Activated T-cell treated with anti-CD3 and anti-CD28 coated beads, Interleukin-2, amount 50 U/mL, for 1 hour (primary cell): ENCODE results near the gene ALK.
"Not testable (repeated sequence)": the region's sequence is repeated elsewhere in the genome, so short reads cannot be mapped to it uniquely, and the experiment has no call there.

ENCODE experiments used
- DNase-seq: peaks from one replicate; pipeline ENCODE4 v3.0.0-alpha.2; 2020

Gene ALK

DNA sequence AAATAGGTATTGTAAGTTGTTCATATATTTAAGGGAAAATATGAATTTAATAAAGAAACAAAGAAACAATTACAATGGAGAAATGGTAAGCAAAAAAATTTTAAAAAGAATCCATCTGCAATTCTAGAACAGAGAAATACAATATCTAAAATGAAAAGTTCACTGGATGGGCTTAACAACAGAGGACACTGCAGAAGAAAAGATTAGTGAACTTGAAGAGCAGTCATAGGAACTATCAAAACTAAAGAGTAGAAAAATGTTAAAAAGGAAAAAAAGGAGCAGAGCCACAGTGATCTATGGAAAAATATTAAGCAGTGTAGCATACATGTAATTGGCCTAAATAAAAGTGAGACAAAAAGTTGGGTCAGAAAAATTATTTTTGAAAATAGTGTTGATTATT is 83.5 kb downstream of the ALK start:
- no peak for DNase-seq

GRCh38 chr2:29834624-29835023 is 86.8 kb downstream of the ALK start:
- no peak for DNase-seq

GRCh38 chr2:29834036-29834540 is 87.3 kb downstream of the ALK start:
- no peak for DNase-seq

GRCh38 chr2:29831560-29831959 is 89.8 kb downstream of the ALK start:
- DNase-seq: no peak

- no peak for DNase-seq
Measured at GRCh38 chr2:29829841-29830240, 91.5 kb downstream of the ALK start.

DNA sequence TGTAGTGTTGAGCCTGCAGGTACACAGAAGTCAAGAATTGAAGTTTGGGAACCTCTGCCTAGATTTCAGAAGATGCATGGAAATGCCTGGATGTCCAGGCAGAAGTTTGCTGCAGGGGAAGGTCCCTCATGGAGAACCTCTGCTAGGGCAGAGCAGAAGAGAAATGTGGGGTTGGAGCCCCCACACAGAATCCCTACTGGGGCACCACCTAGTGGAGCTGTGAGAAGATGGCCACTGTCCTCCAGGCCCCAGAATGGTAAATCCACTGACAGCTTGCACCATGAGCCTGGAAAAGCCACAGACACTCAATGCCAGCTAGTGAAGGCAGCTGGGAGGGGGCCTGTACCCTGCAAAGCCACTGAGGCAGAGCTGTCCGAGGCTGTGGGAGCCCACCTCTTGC is 97.2 kb downstream of the ALK start:
- DNase-seq: not testable (repeated sequence)

- no peak for DNase-seq
Measured at GRCh38 chr2:29821591-29821990, 99.8 kb downstream of the ALK start.

DNA sequence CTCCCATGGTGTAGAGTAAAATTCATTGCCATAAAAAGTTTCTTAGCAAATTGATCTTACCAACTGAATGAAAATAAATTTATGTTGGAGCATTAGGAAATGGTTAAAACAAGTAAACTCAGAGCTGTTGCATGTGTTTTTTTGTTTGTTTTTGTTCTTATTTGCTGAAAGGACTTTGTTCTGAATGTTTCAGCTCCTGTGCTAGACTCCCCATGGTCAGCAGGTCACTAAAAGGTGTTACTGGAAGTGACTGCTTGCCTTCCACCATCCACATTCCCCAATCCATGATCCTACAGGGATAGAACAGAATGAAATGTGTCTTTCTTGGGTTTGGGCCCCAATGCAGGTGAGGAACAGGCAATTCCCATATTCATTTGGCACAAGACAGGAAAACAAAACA is 101.8 kb downstream of the ALK start:
- no peak for DNase-seq

GRCh38 chr2:29817801-29818680 is 103.3 kb downstream of the ALK start:
- no peak for DNase-seq

DNA sequence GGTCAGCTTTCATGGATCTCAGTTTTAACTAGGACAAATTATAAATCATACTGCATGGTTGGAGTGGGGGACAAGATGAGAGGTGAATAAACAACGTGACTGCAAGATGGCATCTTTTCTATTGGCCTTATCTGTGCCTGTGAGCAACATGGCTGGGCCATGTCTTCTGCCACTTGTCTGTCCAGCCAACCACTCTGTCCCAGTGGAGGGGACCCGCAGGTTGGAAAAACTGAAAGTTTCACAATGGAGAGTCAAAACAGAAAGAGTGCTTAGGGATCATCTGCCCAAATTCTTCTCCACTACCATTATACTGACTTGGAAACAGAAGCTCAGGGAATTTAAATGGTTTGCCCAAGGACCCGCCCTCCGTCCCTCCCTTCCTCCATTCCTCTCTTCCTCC is 104.1 kb downstream of the ALK start:
- DNase-seq: no peak

DNA sequence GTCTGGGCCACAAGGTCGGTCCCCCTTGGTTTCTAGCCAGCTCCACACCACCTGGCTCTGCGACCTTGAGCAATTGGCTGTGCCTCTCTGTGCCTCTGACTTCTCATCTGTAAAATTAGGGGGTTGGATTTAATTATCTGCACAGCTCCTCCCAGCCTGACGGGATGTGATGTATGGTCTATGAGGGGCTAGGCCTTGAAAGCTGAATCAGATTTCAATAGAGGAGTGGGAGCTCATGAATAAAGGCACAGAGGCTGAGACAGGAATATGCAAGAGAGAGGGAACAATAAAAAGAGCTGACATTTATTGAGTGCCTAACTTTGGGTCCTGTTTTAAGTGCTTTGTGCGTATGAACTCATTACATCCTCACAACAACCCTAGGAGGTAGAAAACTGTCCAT is 104.7 kb downstream of the ALK start:
- DNase-seq: no peak

DNA sequence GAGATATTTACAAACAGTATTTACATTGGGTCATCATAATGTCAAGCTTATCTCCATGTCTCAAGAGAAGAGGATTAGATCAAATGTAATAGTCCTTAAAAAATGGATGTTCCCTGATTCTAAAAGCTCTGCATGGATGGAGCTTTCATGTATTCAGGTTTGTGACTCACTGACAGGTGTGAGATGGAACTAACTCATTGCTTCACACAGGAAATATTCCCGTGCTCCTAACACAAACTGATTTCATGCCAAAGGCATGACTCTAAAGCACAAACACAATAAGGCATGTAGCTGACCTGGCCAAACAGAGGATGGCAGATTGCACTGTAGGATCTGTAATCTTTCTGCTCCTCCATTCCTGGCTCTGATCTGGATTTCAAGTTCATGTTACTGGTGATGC is 110.0 kb downstream of the ALK start:
- no peak for DNase-seq

DNA sequence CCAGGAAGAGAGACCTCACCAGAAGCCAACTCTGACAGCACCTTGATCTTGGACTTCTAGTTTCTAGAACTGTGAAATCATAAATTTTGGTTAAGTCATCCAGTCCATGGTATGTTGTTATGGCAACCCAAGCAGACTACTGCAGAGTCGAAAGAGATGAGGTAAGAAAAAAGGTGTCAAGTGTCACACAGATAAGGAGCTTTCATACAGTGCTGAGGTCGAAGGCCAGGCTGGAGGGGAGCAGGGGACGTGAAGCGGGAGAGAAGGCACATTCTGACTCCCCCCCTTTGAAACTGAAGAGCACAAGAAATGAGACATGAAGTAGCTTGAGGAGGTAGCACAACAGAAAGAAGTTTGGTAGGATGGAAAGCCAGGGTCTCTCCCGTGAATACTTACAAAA is 110.4 kb downstream of the ALK start:
- no peak for DNase-seq

GRCh38 chr2:29808321-29808720 is 113.1 kb downstream of the ALK start:
- DNase-seq: no peak

GRCh38 chr2:29807082-29807481 is 114.3 kb downstream of the ALK start:
- DNase-seq: no peak

- DNase-seq: no peak
Measured at GRCh38 chr2:29806461-29806860, 114.9 kb downstream of the ALK start.

GRCh38 chr2:29804671-29805070 is 116.7 kb downstream of the ALK start:
- DNase-seq: no peak

DNA sequence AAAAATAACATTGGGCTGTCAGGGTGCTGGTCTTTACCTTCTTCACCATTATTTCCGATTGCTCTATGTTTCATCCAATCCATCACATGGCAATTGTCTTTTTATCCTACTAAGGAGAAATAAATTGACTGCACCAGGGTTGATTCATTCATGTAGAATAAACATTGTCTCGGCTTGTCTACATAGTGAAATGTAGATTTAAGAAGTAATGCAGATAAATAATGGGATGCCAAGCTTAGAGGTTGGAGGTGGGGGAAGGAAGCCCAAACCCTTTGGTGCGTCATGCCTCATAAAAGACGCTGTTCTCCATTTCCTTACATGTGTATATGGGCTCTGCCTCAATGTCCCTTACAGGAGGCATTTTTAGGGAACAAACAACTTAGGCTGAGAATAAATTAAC is 117.8 kb downstream of the ALK start:
- no peak for DNase-seq

GRCh38 chr2:29802986-29803385 is 118.4 kb downstream of the ALK start:
- no peak for DNase-seq

DNA sequence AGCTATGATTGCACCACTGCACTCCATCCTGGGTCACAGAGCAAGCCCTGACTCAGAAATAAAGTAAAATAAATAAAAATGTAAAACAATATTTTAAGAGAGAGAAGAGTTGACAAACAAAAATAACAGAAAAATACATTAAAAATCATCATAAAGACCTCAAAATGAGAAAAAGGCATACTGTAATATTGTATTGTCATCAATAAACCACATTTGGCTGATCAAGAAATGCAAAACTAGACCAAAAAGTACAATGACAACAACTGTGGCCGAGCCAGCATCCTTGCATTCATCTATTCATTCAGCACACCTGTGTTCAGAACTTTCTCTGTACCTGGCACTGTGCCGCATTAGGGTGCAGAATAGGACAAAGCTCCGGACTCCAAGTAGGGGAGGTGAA is 121.8 kb downstream of the ALK start:
- DNase-seq: no peak

DNA sequence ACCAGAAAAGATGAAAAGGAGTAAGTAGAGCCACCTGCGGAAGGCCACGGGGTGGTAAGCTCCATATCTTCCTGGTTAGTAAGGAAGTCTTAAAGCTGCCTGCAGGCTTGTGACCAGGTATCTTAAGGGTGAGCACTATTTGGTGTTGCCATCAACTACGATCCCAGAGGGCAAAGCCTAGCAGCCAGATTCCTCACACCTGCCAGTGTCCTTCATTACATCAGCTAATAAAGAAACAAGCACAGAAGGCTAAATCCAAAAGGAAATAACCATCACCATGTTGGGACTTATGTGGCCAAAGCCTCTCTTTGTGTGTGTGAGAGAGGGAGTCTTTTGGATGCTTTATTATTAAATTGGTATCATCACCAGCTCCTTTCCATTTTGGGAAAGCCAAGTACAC is 123.5 kb downstream of the ALK start:
- no peak for DNase-seq

DNA sequence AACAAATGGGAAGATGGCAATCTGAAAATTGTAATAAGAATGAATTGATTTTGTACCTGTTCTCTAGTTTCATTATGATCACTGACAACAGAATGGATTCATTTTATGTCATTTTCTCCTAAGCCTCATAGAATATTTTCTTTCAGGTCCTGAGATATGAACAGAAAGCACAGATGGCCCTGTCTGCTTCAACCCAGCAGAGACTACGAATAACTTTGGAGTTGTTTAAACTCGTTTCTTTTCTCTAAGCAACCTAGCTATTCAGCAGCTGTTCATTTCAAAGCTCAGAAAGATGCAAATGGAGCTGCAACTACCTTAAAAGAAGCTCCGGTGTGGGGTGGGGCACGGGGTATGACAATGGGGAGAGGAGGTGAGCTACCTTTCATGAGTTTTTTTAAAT is 124.9 kb downstream of the ALK start:
- no peak for DNase-seq

DNA sequence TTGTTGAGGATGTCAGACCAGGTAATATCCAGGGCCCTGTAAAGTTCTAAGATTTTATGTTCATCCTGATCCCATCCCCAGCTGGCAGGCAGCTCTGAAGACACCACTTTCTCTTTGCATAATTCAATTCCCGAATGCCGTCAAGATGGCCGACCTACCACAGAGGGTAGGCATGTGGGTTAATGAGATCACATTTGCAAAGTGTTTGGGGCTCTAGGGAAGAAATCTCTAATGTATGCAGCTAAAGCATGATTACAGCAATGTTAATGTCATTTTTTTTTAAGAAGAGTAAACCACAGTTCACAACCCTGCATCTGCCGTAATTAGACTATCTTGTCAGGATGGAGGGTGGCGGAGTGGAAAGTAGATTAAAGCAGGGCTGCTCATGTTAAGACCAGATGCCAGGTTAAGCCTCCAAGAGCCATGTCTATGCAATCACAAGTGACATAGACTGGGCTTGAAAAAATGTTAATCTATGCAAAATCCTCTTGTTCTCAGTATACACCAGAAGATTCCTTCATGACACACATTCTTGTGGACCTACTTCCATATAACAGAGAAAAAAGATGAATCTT is 131.4 kb downstream of the ALK start:
- DNase-seq: no peak
